Erythroblast (primary cell): ENCODE results near the gene VWA2.

Source experiments
- GATA1 ChIP-seq: IDR thresholded peaks from 2 replicates; pipeline ENCODE4 v1.6.1; 2011; ENCODE audit warnings: low read depth, mild to moderate bottlenecking, control low read depth, low read length, moderate library complexity
- POLR2A ChIP-seq: IDR thresholded peaks from 2 replicates; pipeline ENCODE4 v1.6.1; 2011; ENCODE audit warnings: mild to moderate bottlenecking, low read length

GRCh38 chr10:114300036-114300645 is 61.1 kb downstream of the VWA2 start:
- TF ChIP-seq POLR2A (no peak), GATA1 (no peak)
